Bronchial epithelial cell (primary cell): ENCODE results near the gene FNDC3A. TPM values are rescaled to one million over a fixed set of nuclear protein-coding genes. Genes with fewer than 3 reads are reported as not detected.
A peak's percentile ranks its signal among the peaks of the same experiment; 100 is the strongest.

Experiments
- DNase-seq: peaks from one replicate; pipeline ENCODE4 v3.0.0-alpha.2; 2010; ENCODE audit warnings: low read depth
- FAIRE-seq: peaks from 2 replicates; lab custom pipeline; 2011; peaks lifted over from hg19 to GRCh38; lab: Jason Lieb, UNC
- H3K27me3 ChIP-seq: 2 replicates; pipeline ENCODE4 v1.5.1; 2011; ENCODE audit warnings: low read length; ENCODE audit not compliant: control insufficient read depth, insufficient read depth
- H3K36me3 ChIP-seq: 2 replicates; pipeline ENCODE4 v1.5.1; 2011; ENCODE audit warnings: low read length; ENCODE audit not compliant: control insufficient read depth, insufficient read depth
- H3K4me3 ChIP-seq: 2 replicates; pipeline ENCODE4 v1.5.1; 2011; ENCODE audit warnings: mild to moderate bottlenecking, low read depth, low read length, control low read depth
- total RNA-seq: library from RNA; depleted of rRNA; stranded (reverse); fragments of >200 nt; gene quantifications from 2 replicates; pipeline ENCODE4 v1.2.1, GENCODE V29; 2014
- TF ChIP-seq, protein P1 (sequence below): IDR thresholded peaks from 2 replicates; pipeline ENCODE4 v1.5.1; 2011; ENCODE audit warnings: mild to moderate bottlenecking, moderate library complexity, low read length, control low read depth, inconsistent platforms; ENCODE audit not compliant: insufficient read depth, severe bottlenecking

FNDC3A gene
- total RNA-seq, 1 donor from 2014 or later = 24.0 TPM

DNA sequence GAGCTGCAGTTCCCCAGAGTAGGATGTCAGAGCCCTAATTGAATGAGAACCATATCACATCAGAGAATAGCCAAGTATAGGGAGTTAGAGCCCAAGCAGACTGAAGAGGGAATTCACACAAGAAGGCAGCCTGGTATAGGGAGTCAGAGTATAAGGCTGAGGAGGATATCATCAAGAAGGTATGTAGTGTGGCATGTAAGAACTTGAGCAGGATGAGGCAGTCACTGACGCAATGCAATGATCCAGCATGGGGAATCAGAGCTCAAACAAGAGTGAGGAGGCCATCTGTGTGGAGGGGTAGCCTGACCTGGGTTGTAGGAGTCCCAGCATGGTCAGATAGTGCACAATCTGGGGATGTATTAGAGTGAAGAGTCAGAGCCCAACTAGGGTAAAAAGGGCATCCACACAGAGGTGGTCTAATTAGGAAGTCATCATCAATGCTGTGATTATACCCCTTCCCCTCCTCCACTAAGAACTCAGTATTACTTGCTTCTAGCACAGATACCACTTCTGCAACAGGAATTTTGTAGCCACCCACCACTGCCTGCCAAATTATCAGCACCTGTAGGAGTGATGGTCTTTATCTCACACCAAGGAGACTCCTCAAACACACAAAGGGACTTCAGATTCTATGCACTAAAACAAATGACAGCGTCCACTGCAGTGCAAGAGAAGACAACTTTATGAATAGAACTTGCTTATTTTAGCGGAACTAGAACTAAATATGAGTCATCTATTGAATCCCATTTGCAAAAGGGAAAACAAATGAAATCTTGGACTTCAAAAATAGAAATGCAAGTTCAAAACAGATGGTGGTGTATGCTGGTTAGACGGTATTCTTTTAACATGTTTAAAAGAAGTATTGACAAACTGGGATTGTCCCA, 107.2 kb downstream of the FNDC3A start:
- peak; percentile 90 for FAIRE-seq
- peak; percentile 98 for DNase-seq
- Histone ChIP-seq H3K4me3 (no peak overlapping the region), H3K27me3 (no peaks in the 10 kb centered on the region), H3K36me3 (no peaks in the 10 kb centered on the region)
- TF ChIP-seq, protein P1, sequence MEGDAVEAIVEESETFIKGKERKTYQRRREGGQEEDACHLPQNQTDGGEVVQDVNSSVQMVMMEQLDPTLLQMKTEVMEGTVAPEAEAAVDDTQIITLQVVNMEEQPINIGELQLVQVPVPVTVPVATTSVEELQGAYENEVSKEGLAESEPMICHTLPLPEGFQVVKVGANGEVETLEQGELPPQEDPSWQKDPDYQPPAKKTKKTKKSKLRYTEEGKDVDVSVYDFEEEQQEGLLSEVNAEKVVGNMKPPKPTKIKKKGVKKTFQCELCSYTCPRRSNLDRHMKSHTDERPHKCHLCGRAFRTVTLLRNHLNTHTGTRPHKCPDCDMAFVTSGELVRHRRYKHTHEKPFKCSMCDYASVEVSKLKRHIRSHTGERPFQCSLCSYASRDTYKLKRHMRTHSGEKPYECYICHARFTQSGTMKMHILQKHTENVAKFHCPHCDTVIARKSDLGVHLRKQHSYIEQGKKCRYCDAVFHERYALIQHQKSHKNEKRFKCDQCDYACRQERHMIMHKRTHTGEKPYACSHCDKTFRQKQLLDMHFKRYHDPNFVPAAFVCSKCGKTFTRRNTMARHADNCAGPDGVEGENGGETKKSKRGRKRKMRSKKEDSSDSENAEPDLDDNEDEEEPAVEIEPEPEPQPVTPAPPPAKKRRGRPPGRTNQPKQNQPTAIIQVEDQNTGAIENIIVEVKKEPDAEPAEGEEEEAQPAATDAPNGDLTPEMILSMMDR = no peak

DNA sequence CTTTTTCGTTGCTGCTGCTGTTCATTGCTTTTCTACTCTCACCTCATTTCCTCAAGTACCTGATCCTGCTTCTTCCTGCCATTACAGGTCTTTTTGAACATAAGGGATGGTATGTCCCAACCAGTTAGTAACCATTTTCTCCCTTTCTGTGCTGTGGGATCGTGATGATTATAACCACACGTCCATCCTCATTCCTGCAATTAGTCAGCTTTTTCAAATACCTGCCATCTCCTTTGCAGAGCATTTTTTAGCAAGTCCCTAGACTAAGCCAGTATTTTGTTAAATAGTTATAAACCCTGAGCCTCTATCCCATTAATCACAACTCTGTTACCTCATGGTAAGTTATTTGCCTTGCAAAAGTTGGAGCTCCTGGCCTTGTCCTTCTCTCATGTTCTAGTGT, 109.2 kb downstream of the FNDC3A start:
- Histone ChIP-seq H3K27me3 (no peaks in the 10 kb centered on the region), H3K36me3 (no peaks in the 10 kb centered on the region), H3K4me3 (no peak overlapping the region)
- FAIRE-seq = no peak
- DNase-seq = peak; percentile 59
- TF ChIP-seq, protein P1 = no peak

DNA sequence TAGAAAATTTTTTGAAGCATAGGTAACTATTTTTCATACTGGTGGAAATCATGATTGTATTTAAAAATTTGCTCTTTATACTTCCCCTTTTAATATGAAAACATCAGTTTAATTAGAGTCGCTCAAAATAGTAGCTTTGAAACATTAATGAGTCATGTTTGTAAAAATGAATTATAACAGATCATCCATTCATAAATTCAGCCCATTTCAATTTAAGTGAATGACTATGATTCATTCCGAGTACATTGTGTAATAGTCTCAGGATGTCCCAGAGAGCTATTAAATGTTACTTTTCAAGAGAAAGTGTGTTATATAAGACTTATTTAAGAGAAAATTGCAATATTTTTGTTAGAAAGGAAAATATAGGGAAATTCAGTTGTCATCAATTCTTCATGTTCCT, 111.0 kb downstream of the FNDC3A start:
- FAIRE-seq = no peak
- Histone ChIP-seq H3K27me3 (no peaks in the 10 kb centered on the region), H3K36me3 (no peaks in the 10 kb centered on the region), H3K4me3 (no peak overlapping the region)
- TF ChIP-seq, protein P1 = no peak
- peak; percentile 88 for DNase-seq

DNA sequence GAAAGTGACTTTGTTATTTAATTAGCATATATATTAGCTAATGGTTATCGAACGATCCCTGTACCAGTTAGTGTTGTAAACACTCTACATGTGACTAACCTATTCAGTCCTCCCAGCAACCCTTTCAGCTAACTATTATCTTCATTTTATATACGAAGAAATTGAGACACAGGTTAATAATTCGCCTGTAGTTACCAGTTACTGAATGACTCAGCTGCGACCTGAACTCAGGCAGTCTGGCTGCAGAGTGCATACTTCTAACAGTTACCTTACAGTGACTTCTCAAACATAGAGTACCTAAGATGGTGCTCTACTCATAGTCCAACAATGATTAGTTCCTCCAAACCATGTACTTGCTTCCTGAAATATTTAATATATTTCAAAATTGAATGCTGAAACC, 117.7 kb downstream of the FNDC3A start:
- no peaks in the 10 kb centered on the region for H3K36me3 ChIP-seq
- no peaks in the 10 kb centered on the region for H3K27me3 ChIP-seq
- TF ChIP-seq, protein P1 = no peak
- no peak for DNase-seq
- no peak overlapping the region for H3K4me3 ChIP-seq
- FAIRE-seq = no peak

DNA sequence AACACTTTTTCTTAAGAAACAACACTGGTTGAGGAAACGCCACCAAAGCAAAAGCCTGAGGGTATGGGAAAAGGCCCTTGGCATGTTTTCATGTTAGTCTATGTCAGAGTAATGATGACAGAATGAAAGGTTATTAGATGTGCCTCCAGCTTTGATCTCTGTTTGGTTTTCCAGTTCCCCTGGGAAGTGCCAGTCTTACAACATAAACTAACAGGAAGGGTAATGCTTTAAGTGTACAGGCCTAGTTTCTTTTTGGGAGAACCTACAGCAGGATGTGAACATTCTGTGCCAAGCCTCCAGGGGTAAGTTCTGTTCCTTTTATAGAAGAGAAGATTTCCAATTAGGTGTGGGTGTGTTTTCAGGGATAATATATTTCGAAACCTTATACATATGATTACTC, 121.7 kb downstream of the FNDC3A start:
- Histone ChIP-seq H3K4me3 (no peak overlapping the region), H3K27me3 (no peaks in the 10 kb centered on the region), H3K36me3 (no peaks in the 10 kb centered on the region)
- no peak for FAIRE-seq
- TF ChIP-seq, protein P1 = no peak
- peak; percentile 90 for DNase-seq
